GM21619 (cell line): ENCODE results near the gene KNDC1.

Source experiments
- ATAC-seq: cut with Tn5 transposase; IDR thresholded peaks from one replicate; pipeline ENCODE4 v1.9.1; 2021; ENCODE audit not compliant: unreplicated experiment

The KNDC1 gene

GRCh38 chr10:133189256-133189655 is 29.2 kb downstream of the KNDC1 start:
- no peak for ATAC-seq

GRCh38 chr10:133189726-133190125 is 29.7 kb downstream of the KNDC1 start:
- ATAC-seq, result no peak

- ATAC-seq, result no peak
Observed at GRCh38 chr10:133190225-133190624, 30.2 kb downstream of the KNDC1 start.

- no peak for ATAC-seq
Observed at GRCh38 chr10:133191651-133192050, 31.6 kb downstream of the KNDC1 start.

- ATAC-seq, result no peak
Observed at GRCh38 chr10:133194151-133194550, 34.1 kb downstream of the KNDC1 start.

- no peak for ATAC-seq
Observed at GRCh38 chr10:133195096-133195495, 35.1 kb downstream of the KNDC1 start.

- ATAC-seq, result no peak
Observed at GRCh38 chr10:133195611-133196010, 35.6 kb downstream of the KNDC1 start.

- ATAC-seq, result no peak
Observed at GRCh38 chr10:133196221-133196915, 36.3 kb downstream of the KNDC1 start.

- no peak for ATAC-seq
Observed at GRCh38 chr10:133196936-133197758, 37.1 kb downstream of the KNDC1 start.

- ATAC-seq, result no peak
Observed at GRCh38 chr10:133197786-133198185, 37.8 kb downstream of the KNDC1 start.

GRCh38 chr10:133198206-133198605 is 38.2 kb downstream of the KNDC1 start:
- ATAC-seq, result no peak

- ATAC-seq, result no peak
Observed at GRCh38 chr10:133198621-133199487, 38.8 kb downstream of the KNDC1 start.

GRCh38 chr10:133199488-133199885 is 39.5 kb downstream of the KNDC1 start:
- ATAC-seq, result no peak

GRCh38 chr10:133199992-133200611 is 40.1 kb downstream of the KNDC1 start:
- ATAC-seq, result no peak

- no peak for ATAC-seq
Observed at GRCh38 chr10:133200621-133201031, 40.6 kb downstream of the KNDC1 start.

- ATAC-seq, result no peak
Observed at GRCh38 chr10:133201151-133201947, 41.3 kb downstream of the KNDC1 start.

- no peak for ATAC-seq
Observed at GRCh38 chr10:133201948-133202725, 42.1 kb downstream of the KNDC1 start.

GRCh38 chr10:133202778-133203651 is 43.0 kb downstream of the KNDC1 start:
- no peak for ATAC-seq
